Measurements from ENCODE around the gene SHC2.
"Not testable (repeated sequence)": the region's sequence is repeated elsewhere in the genome, so short reads cannot be mapped to it uniquely, and the experiment has no call there.

Gene SHC2

DNA sequence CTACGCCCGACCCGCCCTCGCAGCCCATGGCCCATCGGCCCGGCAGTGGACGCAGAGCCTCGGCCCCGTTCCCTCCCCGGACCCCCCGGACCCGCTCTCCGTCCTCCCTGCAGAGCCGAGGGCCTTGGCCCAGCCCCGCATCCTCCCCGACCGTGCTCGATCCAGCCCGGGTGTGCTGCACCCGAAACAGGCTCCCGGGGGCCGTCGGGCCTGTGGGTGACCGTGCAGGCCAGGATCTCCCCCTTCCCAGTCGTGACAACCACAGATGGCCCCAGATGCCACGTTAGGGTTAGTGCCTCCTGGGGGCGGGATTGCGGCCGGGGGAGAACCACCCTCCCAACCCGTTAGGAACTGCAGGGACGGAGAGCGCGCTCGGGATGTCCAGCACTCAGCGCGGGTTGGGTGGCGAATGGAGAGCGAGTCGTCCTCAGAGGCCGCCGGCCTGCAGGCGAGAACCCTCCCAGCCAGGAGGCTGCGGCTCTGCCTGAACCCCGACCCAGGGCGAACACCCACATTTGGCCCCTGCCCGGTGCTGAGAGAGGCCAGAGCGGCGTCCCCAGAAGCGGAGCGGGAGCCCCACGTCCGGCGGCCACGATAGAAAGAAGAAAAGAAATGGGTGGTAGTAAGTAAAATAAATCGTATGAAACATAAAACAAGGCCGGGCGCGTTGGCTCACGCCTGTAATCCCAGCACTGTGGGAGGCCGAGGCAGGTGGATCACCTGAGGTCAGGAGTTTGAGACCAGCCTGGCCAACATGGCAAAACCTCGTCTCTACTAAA is 28.8 kb upstream of the SHC2 start:
- Histone ChIP-seq H3K27me3 (ENCODE audit: control insufficient read depth, insufficient read depth, low read length) (peaks cover 13% of the 10 kb centered on the region; the same call in 1 of the 2 replicates), H3K27ac (ENCODE audit: low read depth, low read length) (peak overlapping the region; percentile 49; the same call in 1 of the 2 replicates), H3K36me3 (ENCODE audit: control insufficient read depth, insufficient read depth, low read length) (no peaks in the 10 kb centered on the region), H3K9me3 (ENCODE audit: control insufficient read depth, insufficient read depth, low read depth, low read length) (no peaks in the 10 kb centered on the region), H3K4me1 (ENCODE audit: control insufficient read depth, insufficient read depth, low read length) (peaks cover 18% of the 10 kb centered on the region), H3K9ac (ENCODE audit: low read length) (peak overlapping the region; percentile 87), H3K4me3 (ENCODE audit: low read depth, low read length) (peak overlapping the region; percentile 94)

DNA sequence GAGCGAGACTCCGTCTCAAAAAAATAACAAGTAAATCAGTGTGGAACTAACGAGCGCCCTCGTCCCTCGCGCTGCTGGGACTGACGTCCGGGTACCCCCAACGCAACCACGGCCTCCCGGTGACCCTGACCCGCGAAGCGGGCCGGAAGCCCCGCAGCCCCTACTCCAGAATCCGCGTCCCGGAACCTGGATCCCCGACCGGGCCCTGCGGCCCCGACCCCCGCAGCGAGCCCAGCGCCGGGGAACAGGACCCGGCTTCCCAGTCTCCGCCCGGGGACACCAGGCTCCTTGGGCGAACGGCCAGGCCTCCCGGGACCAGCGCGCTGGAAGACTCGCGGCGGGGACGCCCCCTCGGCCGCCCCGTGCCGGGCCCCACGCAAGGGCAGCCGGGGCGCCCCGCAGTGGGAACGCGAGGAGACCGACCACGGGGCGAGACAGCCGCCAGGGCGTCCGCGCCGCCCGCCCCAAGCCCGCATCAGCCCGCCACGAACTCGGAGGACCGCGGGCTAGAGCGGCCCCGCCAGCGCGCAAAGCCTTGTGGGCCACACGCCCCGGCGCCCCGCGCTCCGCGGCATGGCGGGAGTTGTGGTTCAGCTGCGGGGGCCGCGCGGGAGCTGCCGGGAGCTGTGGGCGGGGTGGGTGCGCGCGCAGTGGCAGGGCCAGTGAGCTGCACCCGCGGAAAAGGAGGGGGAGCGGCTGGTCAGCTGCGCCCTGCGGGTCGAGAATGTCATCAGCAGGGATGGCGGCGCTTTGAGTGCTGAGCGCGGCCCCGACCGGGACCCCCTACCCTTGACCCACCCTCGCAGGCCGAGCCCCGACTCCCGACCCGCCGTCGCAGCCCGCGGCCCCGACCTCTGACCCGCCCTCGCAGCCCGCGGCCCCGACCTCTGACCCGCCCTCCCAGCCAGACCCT is 27.9 kb upstream of the SHC2 start:
- peak overlapping the region; percentile 93 for H3K27ac ChIP-seq (ENCODE audit: low read depth, low read length)
- no peaks in the 10 kb centered on the region for H3K9me3 ChIP-seq (ENCODE audit: control insufficient read depth, insufficient read depth, low read depth, low read length)
- H3K9ac ChIP-seq (ENCODE audit: low read length) = peak overlapping the region; percentile 87
- peaks cover 16% of the 10 kb centered on the region for H3K4me1 ChIP-seq (ENCODE audit: control insufficient read depth, insufficient read depth, low read length)
- peaks cover 13% of the 10 kb centered on the region; the same call in 1 of the 2 replicates for H3K27me3 ChIP-seq (ENCODE audit: control insufficient read depth, insufficient read depth, low read length)
- H3K36me3 ChIP-seq (ENCODE audit: control insufficient read depth, insufficient read depth, low read length) = no peaks in the 10 kb centered on the region
- peak overlapping the region; percentile 94 for H3K4me3 ChIP-seq (ENCODE audit: low read depth, low read length)

DNA sequence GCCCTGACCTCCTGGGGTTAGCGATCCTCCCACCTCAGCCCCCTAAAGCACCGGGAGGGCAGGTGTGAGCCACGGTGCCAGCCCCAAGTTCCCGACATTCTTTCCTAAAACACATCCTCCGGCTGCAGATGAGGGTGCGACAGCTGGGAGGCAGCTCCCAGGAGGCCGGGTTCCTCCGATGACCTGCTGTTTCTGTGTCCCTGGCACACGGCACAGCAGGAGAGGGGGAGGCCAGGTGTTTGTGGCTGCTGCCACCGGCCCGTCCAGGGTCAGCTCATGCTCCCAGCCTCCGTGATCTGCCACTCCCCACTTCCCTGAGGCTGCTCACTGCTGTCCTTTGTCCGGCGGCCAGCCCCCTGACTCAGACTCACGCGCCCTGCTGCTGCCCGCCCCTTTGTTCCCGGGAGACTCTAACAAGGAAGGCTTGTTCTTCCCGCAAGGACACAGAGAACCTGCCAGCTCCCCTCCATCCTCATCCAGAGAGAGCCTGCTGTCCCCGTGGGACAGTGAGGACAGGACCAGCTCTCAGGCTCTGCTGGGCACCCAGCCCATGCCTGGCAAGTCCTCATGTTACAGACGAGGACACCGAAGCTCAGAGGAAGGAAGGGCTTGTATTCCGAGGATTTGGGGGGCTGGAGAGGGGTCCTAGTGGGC is 24.9 kb upstream of the SHC2 start:
- Histone ChIP-seq H3K9me3 (ENCODE audit: control insufficient read depth, insufficient read depth, low read depth, low read length) (peaks cover 9% of the 10 kb centered on the region), H3K4me1 (ENCODE audit: control insufficient read depth, insufficient read depth, low read length) (peaks cover 14% of the 10 kb centered on the region), H3K4me3 (ENCODE audit: low read depth, low read length) (peak overlapping the region; percentile 39)

GRCh38 chr19:485077-485476 is 24.2 kb upstream of the SHC2 start:
- H3K4me1 ChIP-seq (ENCODE audit: control insufficient read depth, insufficient read depth, low read length) = peaks cover 14% of the 10 kb centered on the region
- peaks cover 14% of the 10 kb centered on the region for H3K9me3 ChIP-seq (ENCODE audit: control insufficient read depth, insufficient read depth, low read depth, low read length)
- peaks cover 13% of the 10 kb centered on the region; the same call in 1 of the 2 replicates for H3K27me3 ChIP-seq (ENCODE audit: control insufficient read depth, insufficient read depth, low read length)
- H3K4me3 ChIP-seq (ENCODE audit: low read depth, low read length) = peak overlapping the region; percentile 39
- peak overlapping the region; percentile 43 for H3K9ac ChIP-seq (ENCODE audit: low read length)
- no peaks in the 10 kb centered on the region for H3K36me3 ChIP-seq (ENCODE audit: control insufficient read depth, insufficient read depth, low read length)
- H3K27ac ChIP-seq (ENCODE audit: low read depth, low read length) = no peak overlapping the region

More for the DNA sequence above, 24.9 kb upstream of the SHC2 start:
- peaks cover 13% of the 10 kb centered on the region; the same call in 1 of the 2 replicates for H3K27me3 ChIP-seq (ENCODE audit: control insufficient read depth, insufficient read depth, low read length)
- H3K9ac ChIP-seq (ENCODE audit: low read length) = peak overlapping the region; percentile 43
- no peaks in the 10 kb centered on the region for H3K36me3 ChIP-seq (ENCODE audit: control insufficient read depth, insufficient read depth, low read length)
- no peak overlapping the region for H3K27ac ChIP-seq (ENCODE audit: low read depth, low read length)

DNA sequence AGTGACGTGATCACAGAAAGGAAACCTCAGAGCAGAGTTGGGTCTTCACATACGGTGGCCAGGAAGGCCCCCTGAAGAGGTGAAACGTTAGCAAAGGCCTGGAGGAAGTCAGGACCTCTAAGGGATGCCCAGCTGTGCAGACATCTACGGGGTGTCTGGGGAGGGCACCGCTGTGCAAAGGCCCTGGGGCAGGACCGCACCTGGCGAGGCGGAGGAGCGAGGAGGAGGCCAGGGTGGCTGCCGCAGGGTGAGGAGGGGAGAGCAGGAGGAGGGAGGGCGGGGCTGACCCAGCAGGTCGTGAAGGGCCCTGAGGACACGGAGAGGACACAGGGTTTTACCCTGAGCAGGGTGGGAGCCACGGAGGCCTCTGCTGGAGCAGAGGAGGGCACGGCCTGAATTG is 23.7 kb upstream of the SHC2 start:
- Histone ChIP-seq H3K9me3 (ENCODE audit: control insufficient read depth, insufficient read depth, low read depth, low read length) (peaks cover 14% of the 10 kb centered on the region), H3K27me3 (ENCODE audit: control insufficient read depth, insufficient read depth, low read length) (peaks cover 13% of the 10 kb centered on the region; the same call in 1 of the 2 replicates), H3K36me3 (ENCODE audit: control insufficient read depth, insufficient read depth, low read length) (no peaks in the 10 kb centered on the region), H3K4me1 (ENCODE audit: control insufficient read depth, insufficient read depth, low read length) (peaks cover 14% of the 10 kb centered on the region), H3K9ac (ENCODE audit: low read length) (no peak overlapping the region), H3K4me3 (ENCODE audit: low read depth, low read length) (no peak overlapping the region), H3K27ac (ENCODE audit: low read depth, low read length) (no peak overlapping the region)

DNA sequence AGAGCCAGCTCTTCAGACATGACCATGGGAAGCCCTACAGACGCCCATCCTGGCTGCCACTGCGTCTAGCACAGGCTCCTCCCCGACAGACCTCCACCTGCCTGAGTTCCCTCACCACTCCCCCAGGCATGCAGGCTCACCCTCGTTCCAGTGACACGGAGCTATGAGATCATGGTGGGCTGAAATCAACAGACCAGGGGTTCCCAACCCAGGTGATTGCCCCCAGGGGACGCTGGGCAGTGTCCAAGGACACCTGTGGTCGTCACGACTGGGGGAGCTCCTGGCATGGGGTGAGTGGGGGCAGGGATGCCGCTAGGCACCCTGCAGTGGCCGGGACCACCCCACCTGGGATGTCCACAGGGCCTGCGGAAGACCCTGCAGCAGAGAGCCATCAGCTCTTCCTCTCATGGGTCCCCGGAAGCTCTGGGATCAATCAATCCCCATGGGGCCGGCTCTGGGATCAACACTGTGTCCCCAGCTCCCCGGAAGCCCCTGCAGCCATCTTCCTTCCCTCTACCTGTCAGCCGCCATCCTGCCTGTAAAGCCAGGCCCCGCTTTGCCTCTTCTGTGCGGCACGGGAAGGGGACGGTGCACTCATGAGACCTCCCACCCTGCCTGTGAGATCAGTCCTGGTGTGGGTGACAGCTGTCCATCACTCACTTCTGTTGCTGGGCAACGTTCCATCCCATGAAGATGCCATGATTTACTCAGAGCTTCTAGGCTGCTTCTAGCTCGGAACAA is 22.7 kb upstream of the SHC2 start:
- H3K4me3 ChIP-seq (ENCODE audit: low read depth, low read length) = no peak overlapping the region
- H3K9me3 ChIP-seq (ENCODE audit: control insufficient read depth, insufficient read depth, low read depth, low read length) = peaks cover 14% of the 10 kb centered on the region
- H3K27me3 ChIP-seq (ENCODE audit: control insufficient read depth, insufficient read depth, low read length) = peaks cover 13% of the 10 kb centered on the region; the same call in 1 of the 2 replicates

GRCh38 chr19:482186-483041 is 21.6 kb upstream of the SHC2 start:
- peaks cover 14% of the 10 kb centered on the region for H3K9me3 ChIP-seq (ENCODE audit: control insufficient read depth, insufficient read depth, low read depth, low read length)
- peaks cover 24% of the 10 kb centered on the region for H3K4me1 ChIP-seq (ENCODE audit: control insufficient read depth, insufficient read depth, low read length)
- H3K9ac ChIP-seq (ENCODE audit: low read length) = no peak overlapping the region
- no peak overlapping the region for H3K27ac ChIP-seq (ENCODE audit: low read depth, low read length)
- peaks cover 13% of the 10 kb centered on the region; the same call in 1 of the 2 replicates for H3K27me3 ChIP-seq (ENCODE audit: control insufficient read depth, insufficient read depth, low read length)
- no peaks in the 10 kb centered on the region for H3K36me3 ChIP-seq (ENCODE audit: control insufficient read depth, insufficient read depth, low read length)
- H3K4me3 ChIP-seq (ENCODE audit: low read depth, low read length) = no peak overlapping the region

More for the DNA sequence above, 22.7 kb upstream of the SHC2 start:
- H3K4me1 ChIP-seq (ENCODE audit: control insufficient read depth, insufficient read depth, low read length) = peaks cover 19% of the 10 kb centered on the region
- H3K36me3 ChIP-seq (ENCODE audit: control insufficient read depth, insufficient read depth, low read length) = no peaks in the 10 kb centered on the region
- no peak overlapping the region for H3K27ac ChIP-seq (ENCODE audit: low read depth, low read length)
- H3K9ac ChIP-seq (ENCODE audit: low read length) = no peak overlapping the region

- not testable (repeated sequence) for H3K9ac ChIP-seq (ENCODE audit: low read length)
- peaks cover 13% of the 10 kb centered on the region; the same call in 1 of the 2 replicates for H3K27me3 ChIP-seq (ENCODE audit: control insufficient read depth, insufficient read depth, low read length)
Observed at GRCh38 chr19:481100-481499, 20.3 kb upstream of the SHC2 start.

DNA sequence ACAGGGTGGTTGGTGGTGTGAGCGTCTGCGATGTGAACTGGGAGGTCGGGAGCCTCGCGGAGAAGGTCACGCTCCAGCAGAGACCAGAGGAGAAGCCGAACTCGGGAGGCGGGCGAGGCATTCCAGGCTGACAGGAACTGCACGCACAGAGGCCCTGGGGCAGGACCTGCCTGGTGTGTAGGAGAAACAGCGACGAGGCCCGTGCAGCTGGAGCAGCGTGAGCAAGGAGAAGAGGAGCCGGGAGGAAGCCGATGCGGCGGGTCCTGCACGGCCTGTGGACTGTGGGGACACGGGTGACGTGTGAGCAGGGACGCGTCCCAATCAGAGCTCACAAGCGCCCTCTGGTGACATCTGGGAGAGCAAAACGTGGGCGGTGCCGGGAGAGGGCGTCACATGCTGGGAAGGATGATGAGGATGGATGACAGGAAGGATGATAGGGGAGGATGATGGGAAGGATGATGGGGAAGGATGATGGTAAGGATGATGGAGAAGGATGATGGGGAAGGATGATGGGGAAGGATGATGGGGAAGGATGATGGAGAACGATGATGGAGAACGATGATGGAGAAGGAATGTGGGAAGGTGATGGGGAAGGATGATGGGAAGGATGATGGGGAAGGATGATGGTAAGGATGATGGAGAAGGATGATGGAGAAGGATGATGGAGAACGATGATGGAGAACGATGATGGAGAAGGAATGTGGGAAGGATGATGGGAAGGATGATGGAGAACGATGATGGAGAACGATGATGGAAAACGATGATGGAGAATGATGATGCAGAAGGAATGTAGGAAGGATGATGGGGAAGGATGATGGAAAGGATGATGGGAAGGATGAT is 19.4 kb upstream of the SHC2 start:
- Histone ChIP-seq H3K4me3 (ENCODE audit: low read depth, low read length) (no peak overlapping the region), H3K9ac (ENCODE audit: low read length) (no peak overlapping the region)

More at GRCh38 chr19:481100-481499, 20.3 kb upstream of the SHC2 start:
- not testable (repeated sequence) for H3K27ac ChIP-seq (ENCODE audit: low read depth, low read length); H3K36me3 ChIP-seq (ENCODE audit: control insufficient read depth, insufficient read depth, low read length); H3K4me3 ChIP-seq (ENCODE audit: low read depth, low read length)
- Histone ChIP-seq H3K9me3 (ENCODE audit: control insufficient read depth, insufficient read depth, low read depth, low read length) (peaks cover 14% of the 10 kb centered on the region), H3K4me1 (ENCODE audit: control insufficient read depth, insufficient read depth, low read length) (peaks cover 22% of the 10 kb centered on the region)

More for the DNA sequence above, 19.4 kb upstream of the SHC2 start:
- Histone ChIP-seq H3K27me3 (ENCODE audit: control insufficient read depth, insufficient read depth, low read length) (peaks cover 4% of the 10 kb centered on the region; the same call in 1 of the 2 replicates), H3K4me1 (ENCODE audit: control insufficient read depth, insufficient read depth, low read length) (peaks cover 14% of the 10 kb centered on the region), H3K27ac (ENCODE audit: low read depth, low read length) (no peak overlapping the region), H3K36me3 (ENCODE audit: control insufficient read depth, insufficient read depth, low read length) (no peaks in the 10 kb centered on the region), H3K9me3 (ENCODE audit: control insufficient read depth, insufficient read depth, low read depth, low read length) (peaks cover 14% of the 10 kb centered on the region)

All from HUES6 (cell line).